Measurements from ENCODE around the gene PPP6R2. TPM values are rescaled to one million over a fixed set of nuclear protein-coding genes. Genes with fewer than 3 reads are reported as not detected.

The PPP6R2 gene
- total RNA-seq, 1 experiment from 2014 or later = 42.6 TPM

DNA sequence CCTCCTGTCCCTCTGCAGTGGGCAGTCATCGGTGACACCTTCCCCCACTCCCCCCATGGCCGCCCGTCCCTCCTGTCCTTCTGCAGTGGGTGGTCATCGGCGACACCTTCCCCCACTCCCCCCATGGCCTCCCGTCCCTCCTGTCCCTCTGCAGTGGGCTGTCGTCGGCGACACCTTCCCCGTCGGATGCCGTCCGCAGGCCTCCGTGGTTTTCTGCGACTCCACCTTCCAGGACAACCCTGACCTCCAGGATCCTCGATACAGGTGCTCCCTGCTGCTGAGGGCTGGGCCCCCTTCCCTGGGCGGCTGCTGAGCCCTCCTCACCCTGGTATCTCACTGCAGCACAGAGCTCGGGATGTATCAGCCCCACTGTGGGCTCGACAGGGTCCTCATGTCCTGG lies 145.8 kb downstream of the PPP6R2 start:
- H3T11ph ChIP-seq (ENCODE audit: low read length) = no peak overlapping the region
- no peak overlapping the region for H2BK15ac ChIP-seq (ENCODE audit: low read depth, low read length)
- peaks cover 0 to 2% (median 0%) of the 10 kb centered on the region in 3 experiments; a peak in 1 of 7 replicates for H3K36me3 Mint-ChIP-seq (ENCODE audit: insufficient read depth in 1 of 3, low read depth in 3 of 3)
- no peak overlapping the region for H3K18ac ChIP-seq (ENCODE audit: insufficient read length, low read depth, low read length)
- H3K9me3 Mint-ChIP-seq = peaks cover 0 to 3% of the 10 kb centered on the region in 2 experiments; a peak in 1 of 5 replicates
- H3K4me1 ChIP-seq (ENCODE audit: insufficient read depth, low read length) = no peaks in the 10 kb centered on the region
- TF ChIP-seq, protein P1, sequence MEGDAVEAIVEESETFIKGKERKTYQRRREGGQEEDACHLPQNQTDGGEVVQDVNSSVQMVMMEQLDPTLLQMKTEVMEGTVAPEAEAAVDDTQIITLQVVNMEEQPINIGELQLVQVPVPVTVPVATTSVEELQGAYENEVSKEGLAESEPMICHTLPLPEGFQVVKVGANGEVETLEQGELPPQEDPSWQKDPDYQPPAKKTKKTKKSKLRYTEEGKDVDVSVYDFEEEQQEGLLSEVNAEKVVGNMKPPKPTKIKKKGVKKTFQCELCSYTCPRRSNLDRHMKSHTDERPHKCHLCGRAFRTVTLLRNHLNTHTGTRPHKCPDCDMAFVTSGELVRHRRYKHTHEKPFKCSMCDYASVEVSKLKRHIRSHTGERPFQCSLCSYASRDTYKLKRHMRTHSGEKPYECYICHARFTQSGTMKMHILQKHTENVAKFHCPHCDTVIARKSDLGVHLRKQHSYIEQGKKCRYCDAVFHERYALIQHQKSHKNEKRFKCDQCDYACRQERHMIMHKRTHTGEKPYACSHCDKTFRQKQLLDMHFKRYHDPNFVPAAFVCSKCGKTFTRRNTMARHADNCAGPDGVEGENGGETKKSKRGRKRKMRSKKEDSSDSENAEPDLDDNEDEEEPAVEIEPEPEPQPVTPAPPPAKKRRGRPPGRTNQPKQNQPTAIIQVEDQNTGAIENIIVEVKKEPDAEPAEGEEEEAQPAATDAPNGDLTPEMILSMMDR (conservative IDR thresholded peaks at IDR 0.05) = no peak
- WGBS (ENCODE audit: extremely low coverage, insufficient read length, low lambda C conversion rate) = no CpG with 5 or more reads among the region's 19 CpGs
- no peaks in the 10 kb centered on the region for H3K9me3 ChIP-seq (ENCODE audit: control insufficient read depth, low read depth, low read length)
- H3K56ac ChIP-seq (ENCODE audit: insufficient read length, low read depth, low read length) = no peak overlapping the region
- H4K91ac ChIP-seq (ENCODE audit: insufficient read length, low read depth, low read length) = no peak overlapping the region
- no peak for DNase-seq
- H4K8ac ChIP-seq (replicated peaks; ENCODE audit: insufficient read length, low read depth, low read length) = no peak overlapping the region
- H3K27me3 ChIP-seq (ENCODE audit: insufficient read depth, low read length) = no peaks in the 10 kb centered on the region
- peaks cover 3 to 6% of the 10 kb centered on the region in 2 experiments; a peak in 2 of 4 replicates for H3K4me1 Mint-ChIP-seq
- no peak overlapping the region for H2BK5ac ChIP-seq (ENCODE audit: insufficient read length, low read length)
- H2AFZ ChIP-seq (ENCODE audit: low read length) = no peak overlapping the region
- no peak overlapping the region for H2BK120ac ChIP-seq (ENCODE audit: low read depth, low read length, poor library complexity, severe bottlenecking)
- no peak overlapping the region for H4K5ac ChIP-seq (ENCODE audit: insufficient read length, low read depth, low read length)
- no peak overlapping the region for H2BK20ac ChIP-seq (ENCODE audit: low read depth, low read length, poor library complexity, severe bottlenecking)
- H3K23me2 ChIP-seq (ENCODE audit: insufficient read length, low read depth, low read length, poor library complexity, severe bottlenecking) = no peaks in the 10 kb centered on the region
- H3K14ac ChIP-seq (ENCODE audit: insufficient read depth, low read length) = no peak overlapping the region
- no peak overlapping the region for H3K27ac ChIP-seq (ENCODE audit: insufficient read length, low read depth, low read length)
- H3K27ac Mint-ChIP-seq = no peak overlapping the region
- no peak overlapping the region for H2BK12ac ChIP-seq (ENCODE audit: insufficient read length, low read depth, low read length)
- H3K27me3 Mint-ChIP-seq (ENCODE audit: low read depth) = peaks cover 8% of the 10 kb centered on the region
- H3K79me1 ChIP-seq (ENCODE audit: insufficient read depth, low read depth, low read length, poor library complexity, severe bottlenecking) = no peaks in the 10 kb centered on the region
- H3K4me3 Mint-ChIP-seq = no peak overlapping the region
- no peak overlapping the region for H3K9ac ChIP-seq (ENCODE audit: extremely low read depth, insufficient read length, low read length)
- no peaks in the 10 kb centered on the region for H4K20me1 ChIP-seq (ENCODE audit: control insufficient read depth, insufficient read depth, insufficient read length)
- H3K79me2 ChIP-seq (ENCODE audit: insufficient read depth, low read length) = no peaks in the 10 kb centered on the region
- no peak overlapping the region for H2AK5ac ChIP-seq (ENCODE audit: insufficient read length, low read length)
- no peak overlapping the region for H3K4ac ChIP-seq (ENCODE audit: low read depth, low read length)
- no peak overlapping the region for H3K4me2 ChIP-seq (ENCODE audit: insufficient read depth, insufficient read length, low read length)
- no peak overlapping the region for H3K23ac ChIP-seq (ENCODE audit: insufficient read length, low read depth, low read length)

All from H9 (cell line).